H1 (cell line): ENCODE measurements around the gene CNTD1. TPM values are rescaled to one million over a fixed set of nuclear protein-coding genes. Genes with fewer than 3 reads are reported as not detected.

Experiments used
- CTCF ChIA-PET: fragments of 300-600 bp; sonication (Branson Sonifier 250); formaldehyde crosslinking; loops from one replicate; lab custom pipeline; 2021; ENCODE audit not compliant: partially characterized antibody; lab: Charles Lee
- POLR2A ChIA-PET: fragments of 300-600 bp; sonication (Branson Sonifier 250); formaldehyde crosslinking; loops from one replicate; lab custom pipeline; 2021; ENCODE audit warnings: inconsistent platforms; ENCODE audit not compliant: partially characterized antibody; lab: Charles Lee
- DNase-seq, 2 experiments: peaks; one replicate each; pipeline versions ENCODE4 v3.0.0 to v3.0.0-alpha.2; 2010 to 2022; ENCODE audit warnings: low spot score in 2 of 2, low read depth in 1 of 2, mixed read lengths in 1 of 2
- FAIRE-seq: peaks from 2 replicates; lab custom pipeline; 2011; peaks lifted over from hg19 to GRCh38; lab: Jason Lieb, UNC
- H2AFZ ChIP-seq: 2 replicates; pipeline ENCODE4 v1.8.1; 2012; ENCODE audit warnings: low read length, inconsistent platforms
- H2AK5ac ChIP-seq: 2 replicates; pipeline ENCODE4 v1.6.1; 2013; ENCODE audit warnings: low read depth, low read length
- H2BK120ac ChIP-seq: replicated peaks from 2 replicates; pipeline ENCODE3; 2013; ENCODE audit warnings: low read depth, low read length, inconsistent platforms
- H2BK12ac ChIP-seq: 2 replicates; pipeline ENCODE4 v1.6.1; 2013; ENCODE audit warnings: low read depth, low read length
- H2BK15ac ChIP-seq: 2 replicates; pipeline ENCODE4 v1.6.1; 2013; ENCODE audit warnings: low read length
- H2BK20ac ChIP-seq: 2 replicates; pipeline ENCODE4 v1.6.1; 2013; ENCODE audit warnings: low read length
- H2BK5ac ChIP-seq: 2 replicates; pipeline ENCODE4 v1.6.1; 2013; ENCODE audit warnings: low read depth, low read length
- H3K14ac ChIP-seq: 2 replicates; pipeline ENCODE4 v1.6.1; 2013; ENCODE audit warnings: inconsistent platforms; ENCODE audit not compliant: insufficient read length
- H3K18ac ChIP-seq: 2 replicates; pipeline ENCODE4 v1.6.1; 2013; ENCODE audit warnings: low read length; ENCODE audit errors: extremely low read depth
- H3K23ac ChIP-seq: 2 replicates; pipeline ENCODE4 v1.6.1; 2013; ENCODE audit warnings: inconsistent platforms; ENCODE audit not compliant: insufficient read length
- H3K23me2 ChIP-seq: 2 replicates; pipeline ENCODE4 v1.6.1; 2013; ENCODE audit warnings: low read depth, low read length
- H3K27ac ChIP-seq: 2 replicates; pipeline ENCODE4 v1.6.1; 2011; ENCODE audit warnings: low read depth, low read length, inconsistent platforms
- H3K27me3 ChIP-seq, 4 experiments: replicated peaks in 1 of 4; 1 replicate in 1 of 4; 2 replicates in 3 of 4; pipeline versions ENCODE4 v1.6.1 to v1.8.1; 2011 to 2013; ENCODE audit warnings: low read length in 3 of 4, mild to moderate bottlenecking in 3 of 4, inconsistent platforms in 2 of 4, mixed read lengths in 2 of 4, moderate library complexity in 1 of 4; ENCODE audit not compliant: control insufficient read depth in 3 of 4, insufficient read depth in 3 of 4; ENCODE audit errors: extremely low read depth in 1 of 4
- H3K36me3 ChIP-seq, 4 experiments: 2 replicates each; pipeline versions ENCODE4 v1.6.1 to v1.8.1; 2011 to 2013; ENCODE audit warnings: mild to moderate bottlenecking in 4 of 4, low read length in 3 of 4, moderate library complexity in 2 of 4, control low read depth in 1 of 4, inconsistent platforms in 1 of 4; ENCODE audit not compliant: insufficient read depth in 4 of 4, control insufficient read depth in 2 of 4
- H3K4ac ChIP-seq: replicated peaks from 2 replicates; pipeline ENCODE3; 2013; ENCODE audit warnings: low read length, low read depth, mixed read lengths, inconsistent platforms; ENCODE audit not compliant: insufficient read length
- H3K4me1 ChIP-seq, 4 experiments: replicated peaks in 1 of 4; 1 replicate in 1 of 4; 2 replicates in 3 of 4; pipeline versions ENCODE4 v1.6.1 to v1.8.1; 2011 to 2013; ENCODE audit warnings: low read length in 3 of 4, inconsistent platforms in 2 of 4, mixed read lengths in 1 of 4; ENCODE audit not compliant: insufficient read depth in 4 of 4, control insufficient read depth in 3 of 4
- H3K4me2 ChIP-seq, 2 experiments: 2 replicates each; pipeline versions ENCODE4 v1.6.1 to v1.8.1; 2011 to 2013; ENCODE audit warnings: low read depth in 2 of 2, low read length in 2 of 2, control low read depth in 1 of 2, inconsistent platforms in 1 of 2, mild to moderate bottlenecking in 1 of 2; ENCODE audit not compliant: insufficient read depth in 1 of 2
- H3K4me3 ChIP-seq, 4 experiments: fragments of 200-600, 300-600 bp in 1 of 4; sonication (generic), shearing (Covaris generic), sonication (Bioruptor Twin) in 1 of 4; 2 replicates each; pipeline versions ENCODE4 v1.5.1 to v1.8.1; 2011 to 2016; ENCODE audit warnings: low read length in 4 of 4, low read depth in 3 of 4, control low read depth in 2 of 4, inconsistent platforms in 2 of 4, mild to moderate bottlenecking in 2 of 4, mixed read lengths in 1 of 4, moderate library complexity in 1 of 4; ENCODE audit not compliant: insufficient read depth in 2 of 4; ENCODE audit errors: extremely low read depth in 1 of 4
- H3K56ac ChIP-seq: replicated peaks from 2 replicates; pipeline ENCODE3; 2013; ENCODE audit warnings: low read depth, mild to moderate bottlenecking, mixed read lengths, low read length, inconsistent platforms; ENCODE audit not compliant: insufficient read length
- H3K79me1 ChIP-seq: 2 replicates; pipeline ENCODE4 v1.6.1; 2013; ENCODE audit warnings: low read depth, low read length, control low read depth
- H3K79me2 ChIP-seq, 2 experiments: 2 replicates each; pipeline versions ENCODE4 v1.6.1 to v1.8.1; 2012 to 2013; ENCODE audit warnings: low read length in 2 of 2, mild to moderate bottlenecking in 2 of 2, inconsistent platforms in 1 of 2; ENCODE audit not compliant: insufficient read depth in 2 of 2, control insufficient read depth in 1 of 2
- H3K9ac ChIP-seq, 4 experiments: replicated peaks in 1 of 4; 1 replicate in 1 of 4; 2 replicates in 3 of 4; pipeline versions ENCODE4 v1.6.1 to v1.8.1; 2011 to 2013; ENCODE audit warnings: low read depth in 3 of 4, low read length in 3 of 4, control low read depth in 2 of 4, mild to moderate bottlenecking in 2 of 4, moderate library complexity in 2 of 4, inconsistent platforms in 1 of 4; ENCODE audit errors: extremely low read depth in 1 of 4
- H3K9me3 ChIP-seq, 2 experiments: 2 replicates each; pipeline versions ENCODE4 v1.6.1 to v1.8.1; 2012 to 2013; ENCODE audit warnings: mild to moderate bottlenecking in 2 of 2, moderate library complexity in 2 of 2, control low read depth in 1 of 2, inconsistent platforms in 1 of 2, low read depth in 1 of 2, low read length in 1 of 2, mixed read lengths in 1 of 2; ENCODE audit not compliant: insufficient read depth in 2 of 2
- H4K20me1 ChIP-seq, 2 experiments: replicated peaks in 1 of 2; 2 replicates each; pipeline versions ENCODE3 to v1.8.1; 2011 to 2013; ENCODE audit warnings: inconsistent platforms in 2 of 2, low read length in 2 of 2, mild to moderate bottlenecking in 1 of 2; ENCODE audit not compliant: insufficient read depth in 2 of 2, control insufficient read depth in 1 of 2
- H4K5ac ChIP-seq: 2 replicates; pipeline ENCODE4 v1.6.1; 2013; ENCODE audit warnings: low read length, low read depth, mixed read lengths, inconsistent platforms; ENCODE audit not compliant: insufficient read length
- H4K8ac ChIP-seq: 2 replicates; pipeline ENCODE4 v1.8.0; 2013; ENCODE audit warnings: mild to moderate bottlenecking, moderate library complexity, low read length, inconsistent platforms; ENCODE audit not compliant: insufficient read depth; ENCODE audit errors: extremely low read depth
- H4K91ac ChIP-seq: replicated peaks from 2 replicates; pipeline ENCODE3; 2013; ENCODE audit warnings: low read length, mixed read lengths, inconsistent platforms; ENCODE audit not compliant: insufficient read length
- CBX5 ChIP-seq: fragments of 300-800, 300-1000 bp; sonication (generic); IDR thresholded peaks from 2 replicates; pipeline ENCODE4 v1.7.1; 2016; ENCODE audit warnings: antibody characterized with exemption, low read length, low read depth
- CHD1 ChIP-seq: IDR thresholded peaks from 2 replicates; pipeline ENCODE4 v1.6.1; 2012; ENCODE audit warnings: low read depth, low read length, improper control_type of control experiment
- EGR1 ChIP-seq: IDR thresholded peaks from 2 replicates; pipeline ENCODE4 v1.6.1; 2011; ENCODE audit warnings: low read depth, low read length, borderline replicate concordance
- FOSL1 ChIP-seq: IDR thresholded peaks from 2 replicates; pipeline ENCODE4 v1.6.1; 2011; ENCODE audit warnings: mild to moderate bottlenecking, low read depth, low read length, moderate library complexity; ENCODE audit not compliant: insufficient read depth
- JUN ChIP-seq: IDR thresholded peaks from 2 replicates; pipeline ENCODE4 v1.6.1; 2011; ENCODE audit warnings: low read depth, mild to moderate bottlenecking, improper control_type of control experiment, low read length
- POLR2AphosphoS5 ChIP-seq: IDR thresholded peaks from 2 replicates; pipeline ENCODE4 v1.6.1; 2011; ENCODE audit warnings: low read depth, low read length
- POU5F1 ChIP-seq: IDR thresholded peaks from 2 replicates; pipeline ENCODE4 v1.6.1; 2011; ENCODE audit warnings: low read depth, mild to moderate bottlenecking, low read length, moderate library complexity
- SAP30 ChIP-seq: fragments of 300-600 bp; sonication (generic); IDR thresholded peaks from 2 replicates; pipeline ENCODE4 v1.7.1; 2012; ENCODE audit warnings: low read length, moderate library complexity, mild to moderate bottlenecking, inconsistent platforms; ENCODE audit not compliant: insufficient read depth, insufficient replicate concordance
- SIX5 ChIP-seq: IDR thresholded peaks from 2 replicates; pipeline ENCODE4 v1.6.1; 2011; ENCODE audit warnings: mild to moderate bottlenecking, low read depth, low read length
- SP1 ChIP-seq: IDR thresholded peaks from 2 replicates; pipeline ENCODE4 v1.6.1; 2011; ENCODE audit warnings: low read depth, low read length
- YY1 ChIP-seq: IDR thresholded peaks from 2 replicates; pipeline ENCODE4 v1.6.1; 2011; ENCODE audit warnings: low read depth, mild to moderate bottlenecking, low read length
- ZNF274 ChIP-seq: IDR thresholded peaks from 2 replicates; pipeline ENCODE4 v1.7.0; 2012; ENCODE audit warnings: low read length, borderline replicate concordance; ENCODE audit errors: extremely low read depth
- WGBS, 2 experiments: shearing (Covaris generic) in 1 of 2; methylation state at CpG; one replicate each; pipeline versions ENCODE4 v1.1.6 to v1.1.7; 2013 to 2015; ENCODE audit warnings: low lambda C conversion rate in 2 of 2, mixed read lengths in 2 of 2, inconsistent platforms in 1 of 2, low coverage in 1 of 2, missing lambda C conversion rate in 1 of 2; ENCODE audit not compliant: insufficient replicate concordance in 2 of 2, insufficient coverage in 1 of 2, insufficient read length in 1 of 2; ENCODE audit errors: extremely low coverage in 1 of 2, missing lambda C conversion rate in 1 of 2; 5-methylcytosine and 5-hydroxymethylcytosine counted together
- polyA plus RNA-seq, 7 experiments: library from polyadenylated mRNA; depleted of rRNA in 3 of 7; stranded (reverse) in 5 of 7; unstranded in 2 of 7; fragments of >200 nt in 5 of 7; fragments of 200-250 nt in 2 of 7; gene quantifications; 1 replicate in 5 of 7; 2 replicates in 1 of 7; 4 replicates in 1 of 7; pipeline versions ENCODE4 v1.2.1 to v1.2.3, GENCODE V29; 2011 to 2013; ENCODE audit warnings: missing spikeins in 2 of 7, mixed read lengths in 2 of 7
- total RNA-seq: library from RNA; stranded (reverse); fragmentation: NEBNext Ultra II Directional; extraction: Animal tissue kit (Norgen Biotek cat#: 25700); gene quantifications from 2 replicates; pipeline ENCODE4 v1.2.1, GENCODE V29; 2021
- TF ChIP-seq, protein P1 (sequence below): IDR thresholded peaks from 2 replicates; pipeline ENCODE4 v1.6.1; 2012; ENCODE audit warnings: inconsistent platforms
- TF ChIP-seq, protein P2 (sequence below): IDR thresholded peaks from 2 replicates; pipeline ENCODE4 v1.6.1; 2011; ENCODE audit warnings: low read depth, mild to moderate bottlenecking, low read length; ENCODE audit not compliant: insufficient read depth

CNTD1 gene
- total and polyA plus RNA-seq, 2 of the 8 experiments (the other 6 are each of a cell fraction or from before 2014, with no cell fraction given) = not detected

GRCh38 chr17:42766124-42766523 is 32.5 kb upstream of the CNTD1 start:
- Histone ChIP-seq H3K18ac (no peak overlapping the region), H3K27ac (no peak overlapping the region), H3K23me2 (peaks cover 3% of the 10 kb centered on the region; the same call in 1 of the 2 replicates), H4K5ac (no peak overlapping the region), H2BK120ac (no peak overlapping the region), H3K4me3 (no peak overlapping the region), H3K79me2 (no peaks in the 10 kb centered on the region), H4K91ac (no peak overlapping the region), H3K56ac (no peak overlapping the region), H3K14ac (no peak overlapping the region), H3K4ac (no peak overlapping the region), H3K79me1 (no peaks in the 10 kb centered on the region), H2BK20ac (no peak overlapping the region), H4K20me1 (no peaks in the 10 kb centered on the region), H2BK15ac (no peak overlapping the region), H3K4me1 (peaks cover 5 to 12% (median 7%) of the 10 kb centered on the region in 4 experiments), H3K23ac (no peak overlapping the region), H2BK12ac (no peak overlapping the region), H4K8ac (no peak overlapping the region), H2BK5ac (no peak overlapping the region), H2AFZ (no peak overlapping the region), H3K4me2 (no peak overlapping the region), H3K36me3 (no peaks in the 10 kb centered on the region), H2AK5ac (no peak overlapping the region), H3K9ac (no peak overlapping the region), H3K9me3 (no peaks in the 10 kb centered on the region), H3K27me3 (peaks cover 6 to 13% (median 11%) of the 10 kb centered on the region in 4 experiments; a peak in 6 of 7 replicates)
- CTCF ChIA-PET = interaction anchor here (0.6 to 2.3 kb wide), 3 partner anchors 16 to 306 kb away, joined by 3 to 5 read pairs (median 4); no protein-coding TSS in a partner anchor
- POLR2A ChIA-PET = interaction anchor here (1.6 kb wide), 1 partner anchor 199 kb away, joined by 3 read pairs; no protein-coding TSS in a partner anchor
- 81% methylated on average over 5 of the region's 6 CpGs; no CpG with 5 or more reads in 1 of the 2 experiments for WGBS, 2 experiments
- DNase-seq (no peak), FAIRE-seq (no peak)
- TF ChIP-seq FOSL1 = no peak
- TF ChIP-seq, protein P1, sequence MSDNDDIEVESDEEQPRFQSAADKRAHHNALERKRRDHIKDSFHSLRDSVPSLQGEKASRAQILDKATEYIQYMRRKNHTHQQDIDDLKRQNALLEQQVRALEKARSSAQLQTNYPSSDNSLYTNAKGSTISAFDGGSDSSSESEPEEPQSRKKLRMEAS = no peak
- TF ChIP-seq JUN = no peak
- no peak for TF ChIP-seq POU5F1
- TF ChIP-seq YY1 = no peak
- no peak for TF ChIP-seq CBX5
- TF ChIP-seq POLR2AphosphoS5 = no peak
- no peak for TF ChIP-seq SIX5
- TF ChIP-seq CHD1 = no peak
- no peak for TF ChIP-seq SAP30
- TF ChIP-seq ZNF274 = no peak
- TF ChIP-seq, protein P2, sequence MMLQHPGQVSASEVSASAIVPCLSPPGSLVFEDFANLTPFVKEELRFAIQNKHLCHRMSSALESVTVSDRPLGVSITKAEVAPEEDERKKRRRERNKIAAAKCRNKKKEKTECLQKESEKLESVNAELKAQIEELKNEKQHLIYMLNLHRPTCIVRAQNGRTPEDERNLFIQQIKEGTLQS = no peak
- no peak for TF ChIP-seq SP1
- TF ChIP-seq EGR1 = no peak
